ENCODE measurements around the gene DUSP22.

The DUSP22 gene

GRCh38 chr6:353642-354614 lies 61.6 kb downstream of the DUSP22 start:
- no peak for DNase-seq

DNA sequence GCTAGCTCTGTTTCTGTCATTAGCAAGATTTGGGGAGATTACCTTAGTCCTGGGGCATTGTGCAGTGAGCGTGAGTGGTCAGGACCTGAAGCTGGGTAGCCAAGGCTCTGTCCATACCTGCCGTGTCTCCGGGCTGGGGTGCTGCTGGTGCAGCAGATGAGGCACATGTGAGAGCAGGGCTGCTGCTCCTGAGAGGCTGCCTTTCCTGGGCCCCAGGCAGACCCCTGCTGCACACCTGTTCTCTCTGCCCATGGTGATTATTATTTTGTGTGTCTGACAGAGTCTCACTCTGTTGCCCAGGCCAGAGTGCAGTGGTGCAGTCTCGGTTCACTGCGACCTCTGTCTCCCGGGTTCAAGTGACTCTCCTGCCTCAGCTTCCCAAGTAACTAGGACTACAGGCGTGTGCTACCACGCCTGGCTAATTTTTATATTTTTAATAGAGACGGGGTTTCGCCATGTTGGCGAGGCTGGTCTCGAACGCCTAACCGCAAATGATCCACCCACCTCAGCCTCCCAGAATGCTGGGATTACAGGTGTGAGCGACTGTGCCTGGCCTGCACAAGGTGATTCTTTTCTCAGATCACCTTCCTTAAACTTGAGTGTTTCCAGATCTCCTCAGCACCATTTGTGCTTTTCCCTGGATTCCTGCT lies 62.5 kb downstream of the DUSP22 start:
- DNase-seq, result no peak

GRCh38 chr6:355373-356208 lies 63.3 kb downstream of the DUSP22 start:
- no peak for DNase-seq

DNA sequence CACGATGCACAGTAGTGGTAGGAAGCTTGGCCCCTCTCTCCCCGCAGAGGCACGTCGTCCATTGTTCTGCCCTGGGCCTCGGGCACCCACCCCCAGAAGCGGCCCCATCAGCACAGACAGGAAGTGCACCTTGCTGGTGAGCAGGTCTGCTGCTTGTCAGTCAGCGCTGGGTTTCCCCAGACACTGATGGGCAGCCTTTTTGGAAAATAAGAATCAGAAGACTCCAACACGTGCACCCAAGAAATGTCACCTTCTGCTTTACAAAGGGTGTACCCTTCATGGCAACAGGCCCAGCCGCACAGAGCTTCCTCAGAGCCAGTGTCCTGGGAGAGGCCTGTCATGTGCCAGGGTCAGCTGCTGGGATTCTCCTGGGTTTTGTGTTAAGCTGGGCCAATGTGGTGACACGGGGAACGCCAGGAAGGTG lies 64.6 kb downstream of the DUSP22 start:
- no peak for DNase-seq

DNA sequence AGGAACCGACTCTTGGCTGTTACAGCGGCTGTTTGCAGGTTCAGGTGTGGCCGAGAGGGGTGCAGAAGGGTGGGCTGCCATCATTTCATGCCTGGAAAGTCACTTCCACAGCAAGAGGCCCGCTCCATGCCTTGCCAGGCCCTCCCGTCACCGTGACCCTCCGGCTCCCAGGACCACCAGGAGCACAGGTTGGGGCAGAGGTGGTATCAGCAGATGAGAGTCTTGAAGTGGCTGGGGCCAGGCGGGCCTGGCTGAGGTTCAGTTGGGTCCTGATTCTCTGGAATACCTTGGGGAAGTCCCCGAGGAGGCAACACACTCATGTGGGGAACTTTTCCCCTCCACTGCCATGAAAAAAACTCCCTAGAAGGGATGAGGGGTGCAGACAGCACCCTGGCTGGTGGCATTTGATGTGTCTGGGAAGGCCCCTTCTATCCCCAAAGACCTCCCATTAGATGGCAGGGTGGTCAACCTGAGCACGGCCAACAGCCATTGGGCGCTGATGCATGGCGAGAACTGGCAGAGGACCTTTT lies 65.0 kb downstream of the DUSP22 start:
- no peak for DNase-seq

- DNase-seq, result no peak
Observed at GRCh38 chr6:357791-358341, 65.6 kb downstream of the DUSP22 start.

- no peak for DNase-seq
Observed at GRCh38 chr6:358432-358831, 66.1 kb downstream of the DUSP22 start.

DNA sequence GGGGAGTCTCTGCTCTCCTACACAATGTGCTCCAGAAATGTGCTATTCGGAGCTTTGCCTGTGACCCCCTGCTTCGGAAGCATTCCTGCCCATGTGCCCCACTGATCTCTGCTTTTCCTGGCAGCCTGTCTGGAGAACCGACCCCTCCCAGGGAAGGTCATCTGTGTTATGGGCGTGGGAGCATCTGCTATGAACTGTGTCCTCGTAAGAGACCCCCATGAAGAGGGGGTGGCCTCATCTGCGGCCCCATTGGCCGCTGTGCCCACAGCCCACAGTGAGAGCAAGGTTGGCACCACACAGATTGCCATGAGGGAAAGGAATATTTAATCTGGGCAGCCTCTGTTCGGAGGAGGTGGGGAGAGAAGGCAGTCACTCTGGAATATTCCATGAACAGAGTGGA lies 66.6 kb downstream of the DUSP22 start:
- DNase-seq, result no peak

DNA sequence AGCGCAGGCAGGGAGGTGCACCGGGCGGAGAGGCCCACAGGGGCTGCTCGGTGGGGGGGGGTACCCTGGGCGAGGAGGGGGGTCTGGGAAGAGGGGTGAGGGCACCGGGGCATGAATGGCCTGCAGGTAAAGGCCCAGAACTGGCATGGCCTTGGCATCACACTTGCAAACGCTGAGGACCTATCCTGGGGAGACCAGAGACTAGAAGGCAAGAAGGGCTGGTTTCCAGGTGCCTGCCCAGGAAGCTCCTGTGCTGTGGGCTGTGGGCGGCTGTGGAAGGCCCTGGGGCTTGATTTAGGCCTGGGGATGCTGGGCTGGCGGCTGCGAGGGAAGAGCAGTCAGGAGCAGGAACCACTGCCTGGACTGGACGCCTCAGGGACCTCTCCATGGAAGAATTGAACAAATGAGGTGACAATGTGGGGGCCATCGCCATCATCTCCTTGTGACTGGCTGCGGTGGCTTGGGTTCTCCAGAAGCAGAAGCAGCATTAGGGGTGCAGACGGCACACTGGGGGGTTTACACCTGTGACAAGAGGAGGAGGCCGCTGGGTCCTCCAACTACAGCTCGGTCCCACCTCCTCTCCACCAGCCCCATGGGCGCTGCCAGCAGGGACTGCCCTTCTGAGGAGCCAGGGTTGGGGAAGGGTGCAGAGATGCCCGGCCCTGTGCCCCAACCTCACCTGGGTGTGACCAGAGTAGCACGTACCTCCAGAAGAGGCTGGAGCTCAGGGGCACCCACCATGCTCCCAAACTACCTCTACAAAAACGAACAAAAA lies 67.2 kb downstream of the DUSP22 start:
- DNase-seq, result no peak

DNA sequence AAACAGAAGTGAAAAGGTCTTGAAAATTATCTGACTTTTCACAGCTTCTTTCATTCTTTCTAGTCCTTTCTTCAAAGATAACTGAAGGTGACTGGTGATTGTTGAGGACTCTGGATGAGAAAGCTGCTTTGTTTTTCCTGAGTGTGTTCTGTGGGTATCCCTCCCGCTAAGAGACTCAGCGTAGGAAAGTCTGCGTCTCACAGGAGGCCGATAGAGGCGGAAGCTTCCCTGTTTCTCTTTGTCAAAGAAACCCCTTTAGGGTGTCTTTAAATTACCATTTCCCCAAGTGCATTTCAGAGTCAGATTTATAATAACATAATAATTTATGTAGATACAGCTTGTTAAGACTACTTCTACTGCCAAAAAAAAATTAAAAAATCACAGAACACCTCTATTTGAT lies 68.1 kb downstream of the DUSP22 start:
- no peak for DNase-seq

GRCh38 chr6:360764-361373 lies 68.6 kb downstream of the DUSP22 start:
- DNase-seq, result no peak

- DNase-seq, result no peak
Observed at GRCh38 chr6:361411-362132, 69.3 kb downstream of the DUSP22 start.

GRCh38 chr6:362231-362923 lies 70.1 kb downstream of the DUSP22 start:
- DNase-seq, result no peak

DNA sequence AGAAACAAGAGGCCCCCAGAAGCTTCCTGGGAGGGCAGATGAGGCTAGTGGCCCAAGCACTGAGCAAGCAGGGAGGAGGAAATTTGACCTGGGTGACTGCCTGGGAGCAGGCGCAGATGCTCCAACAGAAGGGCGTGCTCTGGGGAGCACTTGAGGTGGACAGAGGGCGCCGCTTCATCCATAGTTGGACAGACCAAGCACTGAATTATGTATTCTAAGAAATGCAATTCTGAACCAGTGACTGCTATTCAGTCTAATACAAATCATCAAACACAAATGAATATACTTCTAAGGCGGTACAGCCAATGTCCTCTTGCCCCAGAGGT lies 70.6 kb downstream of the DUSP22 start:
- no peak for DNase-seq

GRCh38 chr6:363291-363690 lies 71.0 kb downstream of the DUSP22 start:
- no peak for DNase-seq

GRCh38 chr6:363909-364308 lies 71.6 kb downstream of the DUSP22 start:
- DNase-seq, result no peak

GRCh38 chr6:364609-365540 lies 72.6 kb downstream of the DUSP22 start:
- DNase-seq, result no peak

DNA sequence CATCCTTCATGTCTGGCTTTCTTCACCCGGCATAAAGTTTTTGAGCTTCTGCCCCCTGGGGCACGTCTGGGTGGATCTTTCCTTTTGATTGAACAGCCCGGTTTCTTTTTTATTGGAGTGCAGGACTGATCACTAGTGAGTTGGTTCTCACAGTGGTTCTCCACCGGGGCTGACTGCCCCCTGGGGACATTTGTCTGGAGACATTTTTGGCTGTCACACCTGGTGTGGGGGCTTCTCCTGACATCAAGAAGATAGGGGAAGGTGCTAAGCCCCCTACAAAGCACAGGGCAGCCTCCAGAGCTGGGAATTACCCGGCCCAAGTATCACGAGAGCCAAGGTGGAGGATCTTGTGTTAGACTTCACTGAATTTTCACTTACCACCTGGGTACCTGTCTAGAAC lies 73.5 kb downstream of the DUSP22 start:
- no peak for DNase-seq
